ENCODE results near the gene CCSER2. TPM values are rescaled to one million over a fixed set of nuclear protein-coding genes. Genes with fewer than 3 reads are reported as not detected.
"Not testable (repeated sequence)": the region's sequence is repeated elsewhere in the genome, so short reads cannot be mapped to it uniquely, and the experiment has no call there.

CCSER2 gene
- polyA plus RNA-seq, 3 donors: 7.4 to 23.3 (median 14.3) TPM

- not testable (repeated sequence) for H3K4me2 ChIP-seq (replicated peaks; ENCODE audit: extremely low read depth, low read length, poor library complexity, severe bottlenecking); H3K36me3 ChIP-seq (replicated peaks in 1 of 2; ENCODE audit: control insufficient read depth in 1 of 2, insufficient read depth in 2 of 2, low read length in 2 of 2); H3K27ac ChIP-seq (ENCODE audit: low read depth in 1 of 2, low read length in 2 of 2); H3K27me3 ChIP-seq (ENCODE audit: control insufficient read depth in 2 of 2, insufficient read depth in 2 of 2, low read length in 2 of 2); H3K4me1 ChIP-seq (ENCODE audit: control insufficient read depth in 1 of 2, insufficient read depth in 2 of 2, low read length in 2 of 2); H2AFZ ChIP-seq (ENCODE audit: insufficient read depth, low read depth, low read length, poor library complexity, severe bottlenecking); H3K4me1 Mint-ChIP-seq; H4K20me1 ChIP-seq (ENCODE audit: insufficient read depth, low read length); H3K9ac ChIP-seq (ENCODE audit: insufficient read depth, low read length, poor library complexity, severe bottlenecking); H3K27me3 Mint-ChIP-seq (ENCODE audit: low read depth in 3 of 3); H3K27ac Mint-ChIP-seq; H3K79me2 ChIP-seq (ENCODE audit: insufficient read depth, low read length); H3K4me3 Mint-ChIP-seq; DNase-seq; H3K4me3 ChIP-seq (replicated peaks in 1 of 3; ENCODE audit: low read depth in 2 of 3, low read length in 3 of 3); H3K36me3 Mint-ChIP-seq
- H3K9me3 ChIP-seq (replicated peaks in 1 of 2; ENCODE audit: control insufficient read depth in 1 of 2, insufficient read depth in 1 of 2, low read length in 2 of 2): peaks cover 0 to 11% of the 10 kb centered on the region in 2 donors
- intact Hi-C loops (cut with micrococcal nuclease): loop anchor here in 1 of 2 donors (10.0 kb wide), 1 partner anchor 53 kb away; no protein-coding TSS in a partner anchor
- peaks cover 3 to 17% (median 8%) of the 10 kb centered on the region in 7 donors for H3K9me3 Mint-ChIP-seq
- 96% methylated on average over 2 of the region's 5 CpGs for WGBS (ENCODE audit: insufficient coverage)
Measured at GRCh38 chr10:84527386-84527785, 199.0 kb downstream of the CCSER2 start.

DNA sequence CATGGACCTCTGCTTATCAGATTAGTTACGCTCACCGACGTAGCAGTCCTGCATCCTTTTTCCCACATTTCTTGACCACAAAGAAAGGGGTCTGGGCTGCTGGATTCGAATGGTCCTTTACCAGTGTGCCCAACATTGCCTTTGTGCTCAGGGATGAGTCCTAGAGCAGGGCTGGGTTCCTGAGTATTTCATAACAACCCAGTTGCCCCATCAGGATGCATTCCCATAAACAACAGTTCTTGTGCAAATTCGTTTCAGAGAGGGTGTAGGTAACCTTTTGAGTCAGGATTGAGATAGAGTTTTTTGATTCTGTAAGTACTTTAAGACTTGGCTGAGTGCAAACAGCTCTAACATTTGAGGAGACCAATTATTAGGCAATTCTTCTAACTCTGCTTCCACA, 200.1 kb downstream of the CCSER2 start:
- not testable (repeated sequence) for H3K27me3 ChIP-seq (ENCODE audit: control insufficient read depth in 2 of 2, insufficient read depth in 2 of 2, low read length in 2 of 2); H3K9ac ChIP-seq (ENCODE audit: insufficient read depth, low read length, poor library complexity, severe bottlenecking); H3K36me3 ChIP-seq (replicated peaks in 1 of 2; ENCODE audit: control insufficient read depth in 1 of 2, insufficient read depth in 2 of 2, low read length in 2 of 2); H3K36me3 Mint-ChIP-seq; H3K79me2 ChIP-seq (ENCODE audit: insufficient read depth, low read length); H3K4me2 ChIP-seq (replicated peaks; ENCODE audit: extremely low read depth, low read length, poor library complexity, severe bottlenecking); H3K27me3 Mint-ChIP-seq (ENCODE audit: low read depth in 3 of 3); H2AFZ ChIP-seq (ENCODE audit: insufficient read depth, low read depth, low read length, poor library complexity, severe bottlenecking); H3K27ac ChIP-seq (ENCODE audit: low read depth in 1 of 2, low read length in 2 of 2); H3K4me3 ChIP-seq (replicated peaks in 1 of 3; ENCODE audit: low read depth in 2 of 3, low read length in 3 of 3); H3K4me3 Mint-ChIP-seq; H3K4me1 Mint-ChIP-seq; H3K4me1 ChIP-seq (ENCODE audit: control insufficient read depth in 1 of 2, insufficient read depth in 2 of 2, low read length in 2 of 2); DNase-seq; H3K27ac Mint-ChIP-seq; H4K20me1 ChIP-seq (ENCODE audit: insufficient read depth, low read length)
- peaks cover 3 to 17% (median 8%) of the 10 kb centered on the region in 7 donors for H3K9me3 Mint-ChIP-seq
- H3K9me3 ChIP-seq (replicated peaks in 1 of 2; ENCODE audit: control insufficient read depth in 1 of 2, insufficient read depth in 1 of 2, low read length in 2 of 2): peaks cover 0 to 11% of the 10 kb centered on the region in 2 donors
- intact Hi-C loops (cut with micrococcal nuclease): loop anchor here in 1 of 2 donors (10.0 kb wide), 1 partner anchor 54 kb away; no protein-coding TSS in a partner anchor
- 100% methylated on average over 4 of the region's 5 CpGs for WGBS (ENCODE audit: insufficient coverage)

DNA sequence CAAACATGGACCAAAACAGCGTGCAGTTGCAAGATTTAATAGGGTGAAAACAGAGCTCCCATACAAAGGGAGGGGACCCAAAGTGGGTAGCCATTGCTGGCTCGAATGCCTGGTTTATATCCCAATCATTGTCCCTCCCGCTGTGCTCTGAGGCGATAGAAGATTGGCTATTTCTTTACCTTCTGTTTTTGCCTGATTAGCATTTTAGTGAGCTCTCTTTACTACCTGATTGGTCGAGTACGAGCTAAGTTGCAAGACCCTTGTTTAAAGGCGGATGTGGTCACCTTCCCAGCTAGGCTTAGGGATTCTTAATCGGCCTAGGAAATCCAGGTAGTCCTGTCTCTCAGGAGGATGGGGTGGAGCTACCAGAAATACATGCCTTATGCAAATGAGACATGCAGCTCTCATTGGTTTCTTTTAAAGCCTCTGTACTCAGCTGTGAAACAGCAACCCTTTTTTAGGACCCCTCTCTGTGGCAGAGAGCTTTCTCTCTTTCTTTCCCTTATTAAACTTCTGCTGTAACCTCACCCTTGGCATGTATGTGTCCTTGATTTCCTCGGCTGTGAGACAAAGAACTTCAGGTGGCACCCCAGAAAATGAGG, 202.4 kb downstream of the CCSER2 start:
- intact Hi-C loops (cut with micrococcal nuclease): no loop called here
- no peaks in the 10 kb centered on the region for H4K20me1 ChIP-seq (ENCODE audit: insufficient read depth, low read length)
- H3K4me1 ChIP-seq (ENCODE audit: control insufficient read depth in 1 of 2, insufficient read depth in 2 of 2, low read length in 2 of 2): no peaks in the 10 kb centered on the region
- no peaks in the 10 kb centered on the region for H3K79me2 ChIP-seq (ENCODE audit: insufficient read depth, low read length)
- Mint-ChIP-seq H3K36me3 (no peaks in the 10 kb centered on the region), H3K27ac (no peak overlapping the region), H3K27me3 (ENCODE audit: low read depth in 3 of 3) (peaks cover 3 to 6% (median 4%) of the 10 kb centered on the region in 3 donors), H3K4me1 (no peaks in the 10 kb centered on the region), H3K9me3 (peaks cover 1 to 8% (median 4%) of the 10 kb centered on the region in 7 donors), H3K4me3 (no peak overlapping the region)
- no peak overlapping the region for H3K27ac ChIP-seq (ENCODE audit: low read depth in 1 of 2, low read length in 2 of 2)
- H3K36me3 ChIP-seq (replicated peaks in 1 of 2; ENCODE audit: control insufficient read depth in 1 of 2, insufficient read depth in 2 of 2, low read length in 2 of 2): no peaks in the 10 kb centered on the region
- WGBS (ENCODE audit: insufficient coverage): 94% methylated on average over 5 of the region's 9 CpGs
- DNase-seq: no peak
- H3K9me3 ChIP-seq (replicated peaks in 1 of 2; ENCODE audit: control insufficient read depth in 1 of 2, insufficient read depth in 1 of 2, low read length in 2 of 2): peaks cover 0 to 3% of the 10 kb centered on the region in 2 donors
- TF ChIP-seq, protein P1, sequence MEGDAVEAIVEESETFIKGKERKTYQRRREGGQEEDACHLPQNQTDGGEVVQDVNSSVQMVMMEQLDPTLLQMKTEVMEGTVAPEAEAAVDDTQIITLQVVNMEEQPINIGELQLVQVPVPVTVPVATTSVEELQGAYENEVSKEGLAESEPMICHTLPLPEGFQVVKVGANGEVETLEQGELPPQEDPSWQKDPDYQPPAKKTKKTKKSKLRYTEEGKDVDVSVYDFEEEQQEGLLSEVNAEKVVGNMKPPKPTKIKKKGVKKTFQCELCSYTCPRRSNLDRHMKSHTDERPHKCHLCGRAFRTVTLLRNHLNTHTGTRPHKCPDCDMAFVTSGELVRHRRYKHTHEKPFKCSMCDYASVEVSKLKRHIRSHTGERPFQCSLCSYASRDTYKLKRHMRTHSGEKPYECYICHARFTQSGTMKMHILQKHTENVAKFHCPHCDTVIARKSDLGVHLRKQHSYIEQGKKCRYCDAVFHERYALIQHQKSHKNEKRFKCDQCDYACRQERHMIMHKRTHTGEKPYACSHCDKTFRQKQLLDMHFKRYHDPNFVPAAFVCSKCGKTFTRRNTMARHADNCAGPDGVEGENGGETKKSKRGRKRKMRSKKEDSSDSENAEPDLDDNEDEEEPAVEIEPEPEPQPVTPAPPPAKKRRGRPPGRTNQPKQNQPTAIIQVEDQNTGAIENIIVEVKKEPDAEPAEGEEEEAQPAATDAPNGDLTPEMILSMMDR (IDR thresholded peaks at IDR 0.05): no peak
- no peak overlapping the region for H3K4me3 ChIP-seq (replicated peaks in 1 of 3; ENCODE audit: low read depth in 2 of 3, low read length in 3 of 3)
- no peak overlapping the region for H3K4me2 ChIP-seq (replicated peaks; ENCODE audit: extremely low read depth, low read length, poor library complexity, severe bottlenecking)
- H2AFZ ChIP-seq (ENCODE audit: insufficient read depth, low read depth, low read length, poor library complexity, severe bottlenecking): no peak overlapping the region
- H3K27me3 ChIP-seq (ENCODE audit: control insufficient read depth in 2 of 2, insufficient read depth in 2 of 2, low read length in 2 of 2): no peaks in the 10 kb centered on the region
- no peak overlapping the region for H3K9ac ChIP-seq (ENCODE audit: insufficient read depth, low read length, poor library complexity, severe bottlenecking)

All from CD14-positive monocyte (primary cell).